Lower leg skin (tissue), 3 donors: ENCODE data around the gene TFAP2C.

Experiments used
- CTCF ChIP-seq, 3 donors: fragments of 450-650 bp; IDR thresholded peaks; one replicate each; pipeline ENCODE4 v1.5.1; 2016; ENCODE audit warnings: antibody characterized with exemption in 3 of 3, mild to moderate bottlenecking in 3 of 3, moderate library complexity in 2 of 3
- POLR2A ChIP-seq, 2 donors: fragments of 450-650 bp; IDR thresholded peaks; one replicate each; pipeline ENCODE4 v1.6.1; 2016 to 2017; ENCODE audit warnings: antibody characterized with exemption in 2 of 2, mild to moderate bottlenecking in 1 of 2, moderate library complexity in 1 of 2

GRCh38 chr20:56624786-56625681, 4.1 kb upstream of the TFAP2C start:
- no peak for TF ChIP-seq CTCF (IDR thresholded peaks at IDR 0.05)
- no peak for TF ChIP-seq POLR2A (IDR thresholded peaks at IDR 0.05)
